T-helper 17 cell (primary cell): Measurements from ENCODE around the gene SDHA. TPM values are rescaled to one million over a fixed set of nuclear protein-coding genes. Genes with fewer than 3 reads are reported as not detected.

Experiments used
- ATAC-seq: fragments of 150-1000 bp; cut with Tn5 transposase; 2 replicates; pipeline ENCODE4 v1.10.0; 2021; ENCODE audit warnings: mild to moderate bottlenecking, moderate library complexity
- DNase-seq, 3 donors: peaks; one replicate each; pipeline versions ENCODE4 v3.0.0 to v3.0.0-alpha.2; 2020 to 2021
- H3K9me3 ChIP-seq: one replicate; pipeline ENCODE4 v1.7.0; 2013; ENCODE audit warnings: low read length, mild to moderate bottlenecking; ENCODE audit not compliant: control insufficient read depth, poor library complexity, severe bottlenecking
- H3K27ac Mint-ChIP-seq: one replicate; pipeline ENCODE4 v1.8.0; 2022; ENCODE audit warnings: mild to moderate bottlenecking, moderate library complexity, mixed read lengths
- H3K27me3 Mint-ChIP-seq: one replicate; pipeline ENCODE4 v1.8.0; 2022; ENCODE audit warnings: mixed read lengths
- H3K36me3 Mint-ChIP-seq: one replicate; pipeline ENCODE4 v1.8.0; 2022; ENCODE audit warnings: low read depth, mixed read lengths
- H3K4me1 Mint-ChIP-seq: one replicate; pipeline ENCODE4 v1.8.0; 2022; ENCODE audit warnings: mild to moderate bottlenecking, mixed read lengths
- H3K4me3 Mint-ChIP-seq: one replicate; pipeline ENCODE4 v1.8.0; 2022; ENCODE audit warnings: mild to moderate bottlenecking, moderate library complexity, mixed read lengths
- total RNA-seq, 4 donors: library from RNA in 2 of 4; stranded (reverse) in 2 of 4; gene quantifications; one replicate each; pipeline ENCODE4 v1.2.3 and lab custom pipeline; 2022 to 2026

SDHA gene
- total RNA-seq, 2 donors from 2014 or later, result 170 to 171 TPM

DNA sequence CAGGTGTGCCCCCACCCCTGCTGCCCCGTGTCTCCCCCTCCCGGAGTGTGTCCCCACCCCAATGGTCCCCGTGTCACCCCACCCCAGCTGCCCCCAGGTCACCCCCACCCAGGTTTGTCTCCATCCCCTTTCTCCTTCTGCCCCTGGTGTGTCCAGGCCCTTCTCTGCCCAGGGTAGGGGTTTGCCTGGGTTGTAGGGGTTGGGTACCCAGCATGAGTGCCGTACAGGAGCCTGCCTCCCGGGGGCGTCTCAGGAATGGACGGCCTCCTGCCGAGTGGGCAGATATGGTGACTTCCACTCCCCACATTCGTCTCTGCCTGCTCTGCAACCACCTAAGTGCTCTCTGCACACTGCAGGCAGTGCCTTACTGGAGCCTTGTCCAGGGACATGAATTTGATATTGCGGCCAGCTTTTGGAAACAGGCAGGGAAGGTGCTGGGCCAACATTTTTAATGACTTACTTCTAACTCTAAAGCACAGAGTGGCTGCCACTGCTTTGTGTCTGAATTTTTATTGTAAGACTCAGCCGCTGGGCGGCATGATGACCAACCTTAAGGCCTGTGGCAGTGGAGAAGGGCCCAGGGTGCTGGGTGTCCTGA lies 20.1 kb upstream of the SDHA start:
- ATAC-seq (no peak), DNase-seq (no peak)
- Mint-ChIP-seq H3K27ac (no peak overlapping the region), H3K4me1 (peaks cover 3% of the 10 kb centered on the region), H3K4me3 (no peak overlapping the region), H3K36me3 (peaks cover 2% of the 10 kb centered on the region), H3K27me3 (no peaks in the 10 kb centered on the region)
- H3K9me3 ChIP-seq, result no peaks in the 10 kb centered on the region

DNA sequence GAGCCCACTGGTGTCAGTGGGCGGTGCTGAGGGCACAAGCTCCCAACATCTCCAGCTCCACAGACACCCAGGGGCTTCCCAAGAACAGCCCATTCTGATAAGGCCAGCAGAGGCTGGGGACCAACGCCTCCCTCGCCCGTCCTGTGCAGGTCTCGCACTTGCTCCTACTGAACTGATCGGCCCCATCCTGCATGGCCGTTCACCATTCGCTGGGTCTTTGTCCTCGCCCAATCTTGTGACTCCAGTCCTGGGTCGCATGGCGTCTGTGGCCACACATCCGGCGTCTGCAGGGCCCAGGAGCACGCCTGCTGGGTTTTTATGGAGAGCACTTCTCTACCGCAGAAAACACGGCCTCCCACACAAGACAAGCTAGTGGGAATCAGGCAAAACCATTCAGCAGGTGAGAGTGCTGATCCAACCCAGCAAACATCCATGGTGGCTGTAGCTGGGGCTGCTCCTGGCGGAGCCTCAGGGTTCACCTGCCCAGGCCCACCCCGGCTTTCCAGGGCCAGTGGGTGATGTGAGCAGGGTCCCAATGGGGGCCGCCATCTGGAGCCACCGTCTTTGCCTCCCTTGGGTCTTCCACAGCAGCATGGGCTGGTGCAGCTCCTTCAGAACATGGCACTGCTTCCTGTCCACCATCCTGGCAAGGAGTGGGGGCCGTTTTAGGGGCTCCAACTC lies 19.5 kb upstream of the SDHA start:
- H3K4me1 Mint-ChIP-seq, result peaks cover 3% of the 10 kb centered on the region
- ATAC-seq (no peak), DNase-seq (no peak)
- no peak overlapping the region for H3K27ac Mint-ChIP-seq
- no peaks in the 10 kb centered on the region for H3K9me3 ChIP-seq
- peaks cover 2% of the 10 kb centered on the region for H3K36me3 Mint-ChIP-seq
- no peaks in the 10 kb centered on the region for H3K27me3 Mint-ChIP-seq
- H3K4me3 Mint-ChIP-seq, result no peak overlapping the region

DNA sequence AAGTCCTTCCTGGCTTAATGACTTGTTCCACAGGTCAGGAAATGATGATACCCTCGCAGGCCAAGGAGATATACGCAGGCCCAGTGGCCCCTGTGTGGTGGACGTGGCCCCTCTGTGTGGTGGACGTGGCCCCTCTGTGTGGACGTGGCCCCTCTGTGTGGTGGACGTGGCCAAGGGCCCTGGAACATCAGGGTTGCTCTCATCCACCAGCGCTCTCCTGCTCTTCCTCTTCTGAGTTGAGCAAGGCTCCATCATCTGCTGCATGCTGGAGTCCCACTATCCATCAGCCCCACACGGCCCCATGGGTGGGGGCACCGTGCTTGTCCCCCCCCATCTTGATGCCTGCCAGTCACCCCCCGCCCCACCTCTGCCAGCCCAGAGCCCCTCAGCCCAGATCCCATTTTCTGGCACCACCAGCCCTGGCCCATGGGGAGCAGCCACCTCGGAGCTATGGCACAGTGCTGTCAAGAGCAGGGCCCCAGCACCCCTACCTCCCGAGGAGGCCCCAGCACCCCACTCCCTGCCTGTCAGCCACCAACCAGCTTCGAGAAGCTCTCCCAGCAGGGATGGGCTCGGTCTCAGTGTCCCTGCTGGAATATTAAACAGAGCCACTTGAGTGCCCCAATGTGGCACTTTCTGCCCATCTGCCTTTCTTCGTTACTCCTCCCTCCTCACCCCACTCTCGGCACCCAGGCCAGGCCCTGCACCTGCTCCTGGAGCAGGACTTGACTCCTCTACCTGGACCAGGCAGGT lies 18.7 kb upstream of the SDHA start:
- H3K4me1 Mint-ChIP-seq, result peaks cover 3% of the 10 kb centered on the region
- H3K4me3 Mint-ChIP-seq, result no peak overlapping the region
- no peak for DNase-seq
- H3K36me3 Mint-ChIP-seq, result peaks cover 2% of the 10 kb centered on the region
- no peak overlapping the region for H3K27ac Mint-ChIP-seq
- no peaks in the 10 kb centered on the region for H3K27me3 Mint-ChIP-seq
- H3K9me3 ChIP-seq, result no peaks in the 10 kb centered on the region
- no peak for ATAC-seq

DNA sequence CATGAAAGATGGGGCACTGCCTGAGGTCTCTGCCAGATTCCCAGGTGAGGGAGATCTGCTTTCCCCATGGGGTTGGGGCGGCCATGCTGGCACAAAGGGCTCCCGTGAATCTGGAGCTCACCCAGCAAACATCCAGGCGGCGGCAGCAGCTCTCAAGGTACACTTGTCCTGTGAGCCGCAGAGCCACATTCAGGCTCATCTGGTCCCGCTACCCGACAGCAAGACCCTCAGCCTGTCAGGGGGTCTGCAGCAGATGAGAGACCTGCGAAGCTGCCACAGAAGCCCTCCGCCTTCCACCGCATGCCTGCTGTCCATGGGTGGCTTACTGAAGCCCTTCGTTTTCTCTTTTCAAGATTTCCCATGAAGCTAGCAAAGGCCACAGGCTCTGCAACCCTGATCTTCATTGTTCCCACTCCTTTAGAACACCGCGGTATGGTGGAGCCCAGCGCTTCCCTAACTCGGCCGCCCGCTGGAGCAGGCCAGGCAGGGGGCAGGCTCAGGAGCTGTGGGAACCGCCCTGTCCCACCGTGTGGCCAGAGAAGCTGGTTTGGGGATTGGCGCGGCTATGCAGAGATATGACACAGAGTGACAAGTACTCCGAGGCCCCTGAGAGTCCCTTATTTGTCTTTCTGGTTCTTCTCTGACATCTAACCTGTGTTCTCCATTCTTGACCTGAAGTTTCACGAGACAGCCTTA lies 18.0 kb upstream of the SDHA start:
- Mint-ChIP-seq H3K36me3 (peaks cover 5% of the 10 kb centered on the region), H3K4me1 (peaks cover 3% of the 10 kb centered on the region), H3K27me3 (no peaks in the 10 kb centered on the region), H3K4me3 (no peak overlapping the region), H3K27ac (peak overlapping the region; percentile 56)
- ATAC-seq (no peak), DNase-seq (no peak)
- H3K9me3 ChIP-seq, result no peaks in the 10 kb centered on the region

DNA sequence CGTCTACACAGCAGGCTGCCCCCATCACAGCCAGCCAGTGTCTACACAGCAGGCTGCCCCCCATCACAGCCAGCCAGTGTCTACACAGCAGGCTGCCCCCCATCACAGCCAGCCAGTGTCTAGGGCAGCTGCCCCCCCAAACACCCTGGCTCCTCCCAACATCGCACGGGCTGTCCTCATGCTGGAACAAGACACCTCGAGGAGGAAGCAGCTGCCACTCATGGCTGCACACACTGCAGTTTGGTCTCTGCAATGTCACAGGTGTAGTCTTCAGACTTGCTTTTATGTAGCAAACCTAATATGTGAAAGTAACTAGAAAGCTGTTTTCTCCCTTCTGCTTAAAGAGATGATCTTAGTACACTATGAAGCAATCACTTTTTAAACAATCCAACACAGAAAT lies 17.1 kb upstream of the SDHA start:
- ATAC-seq, result no peak
- no peak overlapping the region for H3K27ac Mint-ChIP-seq
- H3K27me3 Mint-ChIP-seq, result no peaks in the 10 kb centered on the region

DNA sequence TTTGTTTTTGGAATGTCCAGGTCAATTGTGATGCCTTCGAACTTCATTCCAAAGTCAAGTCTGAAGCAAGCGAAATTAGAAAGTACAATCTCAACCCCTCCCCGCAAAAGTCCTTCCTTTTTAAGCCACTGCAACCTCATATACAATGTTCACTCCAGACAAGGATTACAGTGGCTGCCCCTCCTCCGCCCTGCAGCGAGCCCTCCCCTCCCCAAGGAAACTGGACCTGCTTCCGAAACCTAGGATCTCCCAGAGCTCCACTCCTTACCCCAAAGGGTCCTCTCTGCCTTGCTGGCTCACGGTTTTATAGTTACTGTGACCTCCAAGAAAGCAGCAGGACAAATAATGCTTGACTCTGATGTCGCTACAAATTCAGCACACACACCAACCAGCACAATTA lies 16.4 kb upstream of the SDHA start:
- H3K9me3 ChIP-seq, result no peaks in the 10 kb centered on the region
- no peak overlapping the region for H3K4me3 Mint-ChIP-seq
- no peaks in the 10 kb centered on the region for H3K27me3 Mint-ChIP-seq
- H3K27ac Mint-ChIP-seq, result no peak overlapping the region
- H3K4me1 Mint-ChIP-seq, result peaks cover 3% of the 10 kb centered on the region
- ATAC-seq (no peak), DNase-seq (no peak)
- H3K36me3 Mint-ChIP-seq, result peaks cover 8% of the 10 kb centered on the region

More for the DNA sequence above, 17.1 kb upstream of the SDHA start:
- no peaks in the 10 kb centered on the region for H3K9me3 ChIP-seq
- no peak for DNase-seq
- peaks cover 3% of the 10 kb centered on the region for H3K4me1 Mint-ChIP-seq
- H3K4me3 Mint-ChIP-seq, result no peak overlapping the region
- H3K36me3 Mint-ChIP-seq, result peaks cover 8% of the 10 kb centered on the region

DNA sequence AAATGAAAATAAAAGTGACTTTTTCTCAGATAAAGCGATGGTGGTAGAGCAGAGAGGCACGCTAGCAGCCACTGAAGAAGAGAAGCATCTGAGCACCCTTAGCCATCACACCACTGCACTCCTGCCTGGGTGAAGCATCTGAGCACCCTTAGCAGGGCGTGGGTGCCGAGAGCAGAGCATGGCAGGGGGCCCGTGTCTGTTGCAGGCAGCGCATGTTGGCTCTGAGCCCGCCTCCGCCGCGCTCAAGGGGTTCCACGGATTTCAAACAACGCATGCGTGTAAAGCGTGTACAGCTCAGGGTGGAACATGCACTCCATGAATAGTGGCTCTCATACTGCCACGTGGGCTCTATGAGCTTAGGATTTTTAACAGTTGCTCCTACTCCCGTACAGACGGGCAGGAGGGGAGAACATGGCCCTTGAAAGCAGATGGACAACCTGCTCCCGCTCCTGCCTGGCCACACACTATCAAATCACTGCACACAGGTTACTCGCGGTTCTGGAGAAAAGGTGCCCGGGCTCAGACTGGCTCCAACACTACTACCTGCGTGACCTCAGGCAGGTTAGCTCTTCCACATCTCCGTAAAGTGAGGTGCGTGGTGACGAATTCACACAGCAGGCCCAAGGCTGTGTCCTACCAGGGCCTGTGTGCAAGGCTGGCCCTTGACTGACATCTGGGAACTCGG lies 14.7 kb upstream of the SDHA start:
- ATAC-seq, result no peak
- DNase-seq, result no peak
- H3K9me3 ChIP-seq, result no peaks in the 10 kb centered on the region
- Mint-ChIP-seq H3K4me1 (peaks cover 7% of the 10 kb centered on the region), H3K4me3 (no peak overlapping the region), H3K27me3 (no peaks in the 10 kb centered on the region), H3K27ac (no peak overlapping the region), H3K36me3 (peaks cover 11% of the 10 kb centered on the region)

DNA sequence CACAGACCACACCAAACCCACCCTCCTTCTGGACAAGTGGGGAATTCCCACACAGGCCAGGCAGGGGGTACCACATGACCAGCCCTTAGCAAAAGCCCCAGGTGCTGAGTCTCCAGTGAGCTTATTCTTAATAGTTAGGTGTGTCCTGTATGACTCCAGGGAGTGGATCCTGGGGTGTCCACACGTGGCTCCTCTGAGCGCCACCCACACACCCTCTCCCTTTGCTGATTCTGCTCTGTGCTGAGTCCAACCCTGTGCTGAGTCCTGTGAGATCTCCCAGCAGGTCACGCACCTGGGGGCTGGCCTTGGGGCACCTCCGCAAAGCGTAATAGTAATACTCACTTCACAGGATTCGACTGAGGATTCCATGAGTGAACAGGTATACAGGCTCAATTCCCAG lies 14.1 kb upstream of the SDHA start:
- no peaks in the 10 kb centered on the region for H3K9me3 ChIP-seq
- Mint-ChIP-seq H3K4me1 (peaks cover 10% of the 10 kb centered on the region), H3K27me3 (no peaks in the 10 kb centered on the region), H3K36me3 (peaks cover 11% of the 10 kb centered on the region), H3K4me3 (no peak overlapping the region), H3K27ac (no peak overlapping the region)
- no peak for ATAC-seq
- no peak for DNase-seq

DNA sequence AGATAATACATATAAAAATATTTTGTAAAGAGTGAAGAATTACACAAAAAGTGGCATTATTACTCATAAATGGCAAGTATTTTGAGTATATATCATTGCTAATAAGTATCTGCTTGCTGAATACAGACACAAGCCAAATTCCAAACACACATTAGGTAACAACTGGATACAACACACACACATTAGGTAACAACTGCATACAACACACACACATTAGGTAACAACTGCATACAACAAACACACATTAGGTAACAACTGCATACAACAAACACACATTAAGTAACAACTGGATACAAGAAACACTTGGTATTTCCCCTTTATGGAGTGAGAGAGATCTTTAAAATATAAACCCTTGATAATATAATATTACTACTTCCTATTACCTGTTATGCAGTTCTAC lies 13.7 kb upstream of the SDHA start:
- H3K9me3 ChIP-seq, result no peaks in the 10 kb centered on the region
- Mint-ChIP-seq H3K4me3 (no peak overlapping the region), H3K27me3 (no peaks in the 10 kb centered on the region), H3K36me3 (peaks cover 11% of the 10 kb centered on the region), H3K27ac (no peak overlapping the region), H3K4me1 (peaks cover 11% of the 10 kb centered on the region)
- no peak for ATAC-seq
- no peak for DNase-seq

DNA sequence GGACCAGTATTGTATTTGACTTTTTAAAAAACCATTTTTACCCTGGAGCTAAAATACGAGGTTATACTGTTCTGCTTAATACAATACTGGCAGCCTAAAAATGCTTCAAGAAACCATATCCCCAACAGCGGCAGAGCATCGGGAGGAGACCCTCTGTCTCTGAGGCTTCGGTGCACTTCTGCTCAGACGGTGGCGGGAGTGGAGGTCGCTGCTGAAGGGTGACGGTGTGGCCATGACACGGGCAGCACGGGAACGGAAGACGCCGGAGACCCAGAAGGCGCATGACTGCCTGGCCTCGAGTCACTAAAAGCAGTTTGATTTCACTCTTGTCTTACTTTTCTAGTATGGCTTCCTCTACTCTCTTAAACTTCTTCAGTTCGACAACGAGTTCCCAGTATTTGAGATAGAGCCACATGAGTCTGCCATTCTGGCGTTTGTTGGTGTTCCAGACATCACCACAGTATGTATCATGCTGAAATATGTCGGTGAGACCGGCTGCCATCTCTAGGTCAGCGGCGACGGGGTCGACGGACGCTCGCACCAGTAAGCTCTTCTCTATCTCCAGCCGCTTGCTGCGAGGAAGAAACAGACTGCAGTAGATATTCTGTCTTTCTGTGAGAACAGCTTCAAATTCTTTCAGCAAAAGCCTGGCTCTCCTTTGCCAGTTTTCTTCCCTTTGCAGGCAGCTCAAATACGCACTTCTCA lies 13.0 kb upstream of the SDHA start:
- ATAC-seq, result no peak
- Mint-ChIP-seq H3K27me3 (no peaks in the 10 kb centered on the region), H3K4me1 (peaks cover 16% of the 10 kb centered on the region), H3K27ac (no peak overlapping the region), H3K36me3 (peaks cover 11% of the 10 kb centered on the region), H3K4me3 (no peak overlapping the region)
- DNase-seq, result no peak
- H3K9me3 ChIP-seq, result no peaks in the 10 kb centered on the region

DNA sequence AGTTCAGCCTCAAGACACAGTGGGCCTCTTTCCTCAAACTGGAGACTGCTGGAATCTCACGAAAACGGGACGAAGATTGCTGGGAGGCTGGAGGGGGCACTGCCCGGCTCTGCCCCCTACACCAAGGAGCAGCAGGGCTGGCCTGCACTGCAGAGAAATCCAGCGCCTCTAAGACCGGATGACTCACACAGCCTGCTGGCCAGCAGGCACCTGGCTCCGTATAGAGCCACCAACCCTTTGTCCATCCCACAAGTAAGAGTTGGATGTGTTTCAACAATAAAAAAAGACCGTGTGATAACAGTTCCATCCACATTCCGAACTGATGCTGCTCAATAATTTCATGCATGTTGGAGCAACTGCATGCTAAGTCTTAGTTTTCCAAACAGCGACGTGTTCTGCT lies 11.7 kb upstream of the SDHA start:
- H3K4me3 Mint-ChIP-seq, result no peak overlapping the region
- peaks cover 17% of the 10 kb centered on the region for H3K4me1 Mint-ChIP-seq
- H3K36me3 Mint-ChIP-seq, result peaks cover 11% of the 10 kb centered on the region
- no peak overlapping the region for H3K27ac Mint-ChIP-seq
- ATAC-seq, result no peak
- H3K27me3 Mint-ChIP-seq, result no peaks in the 10 kb centered on the region
- H3K9me3 ChIP-seq, result no peaks in the 10 kb centered on the region
- DNase-seq, result no peak

DNA sequence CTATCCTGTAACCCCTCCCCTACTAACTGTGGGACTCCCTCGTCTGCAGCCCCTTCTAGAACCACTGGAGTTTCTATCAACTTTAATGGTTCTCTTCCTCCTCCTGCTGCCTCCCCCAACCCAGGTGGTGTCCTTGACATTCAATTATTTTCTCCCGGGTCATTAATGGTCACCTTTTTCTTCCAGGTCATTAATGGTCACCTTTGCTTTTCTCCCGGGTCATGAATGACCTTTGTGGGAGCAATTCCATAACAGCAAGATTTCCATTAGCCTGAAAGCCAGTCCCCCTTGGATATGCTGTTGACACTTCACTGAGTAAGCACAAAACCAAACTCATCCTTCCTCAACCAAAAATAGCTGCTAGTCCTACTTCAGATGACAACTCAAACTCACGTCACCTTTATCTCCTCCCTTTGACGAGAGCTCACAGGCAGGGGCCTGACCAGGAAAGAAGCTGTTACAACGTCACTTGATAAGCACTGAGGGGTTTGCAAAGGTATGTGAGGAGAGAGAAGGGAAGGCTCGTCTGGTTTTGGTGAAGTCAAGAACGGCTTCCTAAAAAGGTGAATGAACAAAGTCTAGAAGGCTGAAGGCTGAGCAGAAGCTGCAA lies 11.1 kb upstream of the SDHA start:
- ATAC-seq, result no peak
- DNase-seq, result no peak
- H3K4me1 Mint-ChIP-seq, result peaks cover 17% of the 10 kb centered on the region
- no peaks in the 10 kb centered on the region for H3K9me3 ChIP-seq
- H3K27ac Mint-ChIP-seq, result no peak overlapping the region
- no peak overlapping the region for H3K4me3 Mint-ChIP-seq
- peaks cover 11% of the 10 kb centered on the region for H3K36me3 Mint-ChIP-seq
- no peaks in the 10 kb centered on the region for H3K27me3 Mint-ChIP-seq
